ENCODE results near the gene ADARB2.

Gene ADARB2

DNA sequence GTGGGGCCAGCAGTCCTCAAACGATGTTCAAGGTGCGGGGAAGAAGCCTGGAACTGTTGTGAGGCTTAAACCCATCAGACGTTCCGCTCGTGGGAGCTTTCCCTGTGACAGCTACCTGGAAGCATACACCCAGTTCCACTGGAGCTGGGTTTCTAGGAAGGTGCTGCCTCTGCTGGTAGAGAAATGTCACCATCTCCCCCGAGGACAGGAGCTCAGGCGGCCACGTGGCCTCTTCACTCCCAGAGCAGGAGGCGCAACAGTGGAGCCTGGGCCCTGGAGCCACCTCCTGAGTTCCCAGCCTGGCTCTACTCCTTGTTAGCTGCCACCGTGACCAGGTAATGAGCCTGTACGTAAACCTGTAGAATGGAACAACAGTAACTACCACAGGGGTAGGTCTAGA, 156.1 kb downstream of the ADARB2 start:
- DNase-seq, result no peak

GRCh38 chr10:1579671-1580070, 157.7 kb downstream of the ADARB2 start:
- DNase-seq, result no peak

GRCh38 chr10:1579141-1579491, 158.2 kb downstream of the ADARB2 start:
- DNase-seq, result no peak

GRCh38 chr10:1578392-1579140, 158.8 kb downstream of the ADARB2 start:
- DNase-seq, result no peak

DNA sequence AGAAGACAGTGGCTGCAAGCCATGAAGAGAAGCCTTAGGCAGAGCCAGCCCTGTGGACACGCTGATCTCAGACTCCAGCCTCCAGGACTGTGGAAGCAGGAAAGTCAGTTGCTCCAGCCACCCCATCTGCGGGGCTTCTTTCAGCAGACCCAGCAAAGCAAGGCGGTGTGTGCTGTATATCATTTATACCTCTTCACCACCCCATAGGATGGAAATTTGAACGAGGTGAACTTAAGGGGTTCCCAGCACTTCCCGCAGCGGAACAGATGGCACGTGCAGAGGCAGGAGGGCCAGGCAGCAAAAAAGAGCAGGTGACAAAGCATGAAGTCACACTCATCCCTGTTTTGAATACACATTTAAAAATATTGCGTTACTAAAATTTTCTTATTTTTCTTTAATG, 159.4 kb downstream of the ADARB2 start:
- DNase-seq, result no peak

GRCh38 chr10:1577373-1577770, 160.0 kb downstream of the ADARB2 start:
- DNase-seq, result no peak

DNA sequence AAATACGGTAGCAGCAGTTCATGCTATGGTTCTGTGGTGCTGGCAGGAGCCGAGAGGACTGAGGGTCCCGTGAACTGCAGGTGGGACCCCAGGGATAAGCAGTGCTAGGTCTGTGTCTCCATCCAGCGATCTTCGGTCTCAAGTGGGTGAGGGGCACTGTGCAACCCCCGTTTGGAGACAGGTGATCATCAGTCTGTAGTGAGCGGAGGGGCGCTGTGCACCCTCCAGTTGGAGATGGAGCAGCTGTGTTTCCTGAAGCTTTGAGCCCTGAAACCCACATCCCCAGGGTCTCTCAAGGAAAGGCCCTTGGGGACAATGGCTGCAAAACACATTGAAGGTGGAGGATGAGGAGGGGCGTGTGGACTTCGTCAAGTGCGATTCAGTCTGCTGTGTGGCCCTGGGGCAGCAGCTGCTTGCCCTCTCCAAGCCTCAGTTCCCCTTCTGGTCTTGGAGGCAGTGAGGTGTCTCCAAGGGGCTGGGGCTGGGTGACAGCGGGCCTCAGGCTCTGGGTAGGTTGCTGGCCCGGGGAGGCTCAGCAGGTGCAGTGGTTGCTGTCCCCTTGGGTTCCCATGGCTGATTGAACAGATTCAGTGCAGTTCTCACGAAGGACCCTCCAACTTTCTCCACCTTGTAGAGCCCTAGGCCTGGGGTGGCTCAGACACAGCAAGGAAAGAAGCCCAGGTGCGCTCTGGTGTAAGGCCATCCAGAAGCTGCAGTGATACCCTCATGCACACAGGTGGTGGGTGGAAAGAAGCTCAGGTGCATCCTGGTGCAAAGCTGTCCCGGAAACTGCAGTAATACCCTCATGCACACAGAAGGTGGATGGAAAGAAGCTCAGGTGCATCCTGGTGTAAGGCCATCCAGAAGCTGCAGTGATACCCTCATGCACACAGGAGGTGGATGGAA, 160.6 kb downstream of the ADARB2 start:
- DNase-seq, result no peak

- no peak for DNase-seq
These were observed 161.7 kb downstream of the ADARB2 start for GRCh38 chr10:1575481-1576244.

GRCh38 chr10:1574719-1575118, 162.6 kb downstream of the ADARB2 start:
- no peak for DNase-seq

DNA sequence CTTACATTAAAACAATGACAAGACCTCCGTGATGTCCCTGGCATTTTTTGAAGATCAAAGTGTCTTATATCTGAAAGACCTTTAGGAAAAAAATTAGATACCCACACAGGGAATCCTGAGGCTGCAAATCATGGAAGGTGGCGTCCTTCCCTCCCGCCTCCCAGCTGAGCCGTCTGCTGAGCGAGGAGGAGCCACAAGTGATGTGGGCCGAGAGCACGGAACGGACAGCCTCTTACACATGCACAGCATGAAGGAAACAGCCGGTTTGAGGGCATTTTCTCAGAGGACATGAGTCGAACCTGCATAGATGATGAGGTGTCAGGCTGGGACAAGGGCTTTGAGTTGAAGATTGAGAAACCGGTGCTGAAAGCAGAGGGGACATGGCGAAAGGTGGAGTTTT, 163.3 kb downstream of the ADARB2 start:
- DNase-seq, result no peak

DNA sequence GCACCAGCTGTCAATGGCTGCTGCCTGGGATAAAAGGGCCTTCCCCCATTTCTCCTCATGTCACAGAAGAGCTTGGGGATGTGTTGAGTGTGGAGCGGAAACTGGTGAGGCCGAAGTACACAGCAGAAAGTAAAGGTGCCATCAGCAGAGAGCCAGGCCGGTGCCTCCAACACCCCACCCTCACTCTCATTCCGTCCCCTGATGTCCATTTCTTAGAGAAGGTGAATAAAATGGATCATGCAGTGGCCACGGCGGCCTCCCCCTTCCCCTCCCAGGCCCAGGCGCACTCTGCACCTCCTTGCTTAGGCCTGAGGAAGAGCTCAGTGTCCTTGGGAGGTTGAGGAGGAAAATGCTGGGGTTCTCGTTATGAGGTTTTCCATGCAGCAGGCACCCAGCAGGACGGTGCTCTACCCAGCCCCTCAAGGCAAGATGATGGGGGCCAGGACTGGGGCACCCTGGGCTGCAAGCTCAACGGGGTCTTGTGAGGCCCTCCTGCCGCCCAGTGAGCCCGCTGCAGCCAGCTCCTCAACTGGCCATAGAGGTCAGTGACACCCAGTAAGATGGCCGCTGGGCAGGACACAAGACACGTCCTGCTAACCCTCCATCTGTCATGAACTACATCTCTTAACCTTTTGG, 163.9 kb downstream of the ADARB2 start:
- DNase-seq, result no peak

- DNase-seq, result peak in 1 of 3 experiments; percentile 25
These were observed 164.6 kb downstream of the ADARB2 start for GRCh38 chr10:1572519-1573333.

DNA sequence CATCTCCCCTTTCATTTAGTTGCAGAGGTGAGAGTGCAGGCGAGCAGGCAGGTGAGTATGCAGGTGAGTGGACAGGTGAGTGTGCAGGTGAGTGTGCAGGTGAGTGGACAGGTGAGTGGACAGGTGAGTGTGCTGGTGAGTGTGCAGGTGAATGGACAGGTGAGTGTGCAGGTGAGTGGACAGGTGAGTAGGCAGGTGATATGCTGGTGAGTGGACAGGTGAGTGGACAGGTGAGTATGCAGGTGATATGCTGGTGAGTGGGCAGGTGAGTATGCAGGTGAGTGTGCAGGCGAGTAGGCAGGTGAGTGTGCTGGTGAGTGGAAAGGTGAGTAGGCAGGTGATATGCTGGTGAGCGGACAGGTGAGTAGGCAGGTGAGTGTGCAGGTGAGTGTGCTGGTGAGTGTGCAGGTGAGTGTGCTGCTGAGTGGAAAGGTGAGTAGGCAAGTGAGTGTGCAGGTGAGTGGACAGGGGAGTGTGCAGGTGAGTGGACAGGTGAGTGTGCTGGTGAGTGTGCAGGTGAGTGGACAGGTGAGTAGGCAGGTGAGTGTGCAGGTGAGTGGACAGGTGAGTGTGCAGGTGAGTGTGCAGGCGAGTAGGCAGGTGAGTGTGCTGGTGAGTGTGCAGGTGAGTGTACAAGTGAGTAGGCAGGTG, 165.6 kb downstream of the ADARB2 start:
- DNase-seq, result no peak

GRCh38 chr10:1570416-1571051, 166.8 kb downstream of the ADARB2 start:
- DNase-seq, result peak in 1 of 3 experiments; percentile 0

- no peak for DNase-seq
These were observed 168.1 kb downstream of the ADARB2 start for GRCh38 chr10:1569208-1569607.

- no peak for DNase-seq
These were observed 169.4 kb downstream of the ADARB2 start for GRCh38 chr10:1567742-1568495.

DNA sequence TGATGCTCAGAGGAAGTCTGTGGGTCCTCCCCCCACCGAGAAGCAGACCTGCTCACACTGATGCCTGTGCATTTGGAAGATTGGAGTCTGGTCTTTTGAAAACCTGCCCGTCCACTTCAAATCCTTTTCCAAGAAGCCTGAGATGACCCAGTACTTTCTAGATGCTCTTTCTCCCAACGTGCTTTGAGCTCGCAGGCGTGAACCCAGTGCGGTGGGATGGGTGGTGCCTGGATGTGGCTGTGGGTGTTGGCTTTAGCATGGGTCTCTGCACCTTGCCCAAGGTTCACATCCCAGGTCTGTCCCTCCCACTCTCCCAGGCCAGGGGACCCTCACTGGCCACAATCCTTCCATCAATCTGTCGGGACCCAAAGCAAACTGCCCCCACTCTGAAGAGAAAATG, 170.2 kb downstream of the ADARB2 start:
- no peak for DNase-seq

GRCh38 chr10:1564791-1565190, 172.5 kb downstream of the ADARB2 start:
- DNase-seq, result no peak

DNA sequence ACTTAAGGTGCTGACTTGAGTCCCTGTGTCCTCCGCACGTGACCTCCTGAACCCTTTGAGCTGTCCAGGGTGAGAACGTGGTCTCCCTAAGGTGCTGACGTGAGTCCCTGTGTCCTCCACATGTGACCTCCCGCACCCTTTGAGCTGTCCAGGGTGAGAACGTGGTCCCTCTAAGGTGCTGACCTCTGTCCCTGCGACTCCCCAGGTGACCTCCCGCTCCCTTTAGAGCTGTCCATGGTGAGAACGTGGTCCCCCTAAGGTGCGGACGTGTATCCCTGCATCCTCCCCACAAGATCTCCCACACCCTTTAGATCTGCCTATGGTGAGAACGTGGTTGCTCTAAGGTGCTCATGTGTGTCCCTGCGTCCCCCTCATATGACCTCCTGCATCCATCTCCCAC, 174.3 kb downstream of the ADARB2 start:
- no peak for DNase-seq

DNA sequence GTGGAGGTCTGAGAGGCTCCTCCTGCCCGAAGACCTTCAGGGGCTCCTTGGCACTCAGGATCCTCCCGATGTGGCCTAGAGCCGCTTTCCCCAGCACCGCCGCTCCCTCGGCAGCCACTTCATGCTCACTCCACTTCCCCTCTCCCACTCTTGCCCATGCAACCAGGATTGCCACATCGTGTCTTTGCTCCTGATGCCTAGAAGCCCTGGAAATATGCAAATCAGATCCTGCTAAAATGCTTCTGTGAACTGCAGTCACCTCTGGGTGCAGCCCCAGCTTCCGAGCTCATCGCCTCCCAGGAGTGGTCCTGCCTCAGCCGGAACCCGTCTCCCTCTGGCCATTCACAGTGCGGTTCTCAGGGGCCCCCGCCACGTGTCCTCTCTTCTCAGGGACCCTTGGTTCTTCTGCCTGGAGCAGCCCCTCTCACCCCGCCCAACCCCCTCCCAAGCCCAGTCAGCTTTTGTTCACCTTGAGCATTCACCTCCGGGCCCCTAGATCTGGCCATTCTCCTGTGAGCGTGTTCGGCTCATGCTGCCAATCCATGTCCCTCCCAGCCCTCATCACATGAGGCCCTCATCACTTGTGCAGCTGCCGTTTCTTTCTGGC, 175.5 kb downstream of the ADARB2 start:
- no peak for DNase-seq

Measured in NCI-H1417 (cell line).